Suprapubic skin (tissue), 4 donors: ENCODE measurements around the gene VAMP4.
A peak's percentile ranks its signal among the peaks of the same experiment; 100 is the strongest.

Source experiments
- CTCF ChIP-seq, 2 donors: fragments of 200-600 bp in 1 of 2; fragments of 450-650 bp in 1 of 2; sonication (generic) in 1 of 2; IDR thresholded peaks; one replicate each; pipeline ENCODE4 v1.5.1; 2016 to 2019; ENCODE audit warnings: antibody characterized with exemption in 2 of 2, mild to moderate bottlenecking in 1 of 2, moderate library complexity in 1 of 2
- POLR2A ChIP-seq, 2 donors: fragments of 450-650 bp; IDR thresholded peaks; one replicate each; pipeline ENCODE4 v1.6.1; 2017; ENCODE audit warnings: antibody characterized with exemption in 2 of 2, mild to moderate bottlenecking in 2 of 2, moderate library complexity in 2 of 2
- POLR2AphosphoS5 ChIP-seq, 3 donors: sonication (generic); formaldehyde crosslinking; IDR thresholded peaks; one replicate each; pipeline ENCODE4 v1.6.1; 2017; ENCODE audit warnings: antibody characterized with exemption in 3 of 3

- no peak for TF ChIP-seq CTCF (IDR thresholded peaks at IDR 0.05)
- TF ChIP-seq POLR2A (IDR thresholded peaks at IDR 0.05) = peak; percentile 13 to 81
- TF ChIP-seq POLR2AphosphoS5 (IDR thresholded peaks at IDR 0.05) = peak in 2 of 3 donors; percentile 74 to 92
Observed at GRCh38 chr1:171781176-171781875, 39.5 kb upstream of the VAMP4 start, which contains the start of gene METTL13.
